Kidney epithelial cell (primary cell): ENCODE results near the gene USP34. TPM values are rescaled to one million over a fixed set of nuclear protein-coding genes. Genes with fewer than 3 reads are reported as not detected.
"Not testable (repeated sequence)": the region's sequence is repeated elsewhere in the genome, so short reads cannot be mapped to it uniquely, and the experiment has no call there.

ENCODE experiments used
- DNase-seq: peaks from one replicate; pipeline ENCODE4 v3.0.0-alpha.2; 2010; ENCODE audit warnings: low read depth
- H3K27me3 ChIP-seq: 2 replicates; pipeline ENCODE4 v1.6.0; 2011; ENCODE audit warnings: low read length; ENCODE audit not compliant: control insufficient read depth, insufficient read depth
- H3K36me3 ChIP-seq: 2 replicates; pipeline ENCODE4 v1.5.1; 2011; ENCODE audit warnings: low read length; ENCODE audit not compliant: control insufficient read depth, insufficient read depth
- H3K4me3 ChIP-seq: 2 replicates; pipeline ENCODE4 v1.5.1; 2011; ENCODE audit warnings: low read depth, mild to moderate bottlenecking, control low read depth, low read length
- total RNA-seq: library from RNA; depleted of rRNA; stranded (reverse); fragments of >200 nt; gene quantifications from 2 replicates; pipeline ENCODE4 v1.2.3, GENCODE V29; 2015
- TF ChIP-seq, protein P1 (sequence below): IDR thresholded peaks from 2 replicates; pipeline ENCODE4 v1.5.1; 2011; ENCODE audit warnings: mild to moderate bottlenecking, moderate library complexity, low read length, control low read depth, inconsistent platforms; ENCODE audit not compliant: insufficient read depth, poor library complexity, severe bottlenecking

Gene USP34
- total RNA-seq, 1 donor from 2014 or later, result 90.0 TPM

DNA sequence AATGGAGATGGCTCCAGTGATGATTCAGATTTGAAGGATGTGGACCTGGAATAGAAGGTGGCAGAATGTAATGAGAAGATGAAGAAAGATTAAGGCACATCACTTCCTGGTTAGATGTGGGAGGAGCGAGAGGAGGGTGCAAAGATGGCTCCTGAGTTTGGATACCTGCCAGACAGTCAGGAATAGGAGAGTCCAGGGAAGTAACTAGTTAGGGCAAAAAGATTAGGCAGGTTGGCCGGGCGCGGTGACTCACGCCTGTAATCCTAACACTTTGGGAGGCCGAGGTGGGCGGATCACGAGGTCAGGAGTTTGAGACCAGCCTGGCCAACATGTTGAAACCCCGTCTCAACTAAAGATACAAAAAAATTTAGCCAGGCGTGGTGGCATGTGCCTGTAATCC, 303.3 kb downstream of the USP34 start:
- Histone ChIP-seq H3K4me3 (no peak overlapping the region), H3K27me3 (no peaks in the 10 kb centered on the region), H3K36me3 (peaks cover 2% of the 10 kb centered on the region)
- no peak for DNase-seq
- TF ChIP-seq, protein P1, sequence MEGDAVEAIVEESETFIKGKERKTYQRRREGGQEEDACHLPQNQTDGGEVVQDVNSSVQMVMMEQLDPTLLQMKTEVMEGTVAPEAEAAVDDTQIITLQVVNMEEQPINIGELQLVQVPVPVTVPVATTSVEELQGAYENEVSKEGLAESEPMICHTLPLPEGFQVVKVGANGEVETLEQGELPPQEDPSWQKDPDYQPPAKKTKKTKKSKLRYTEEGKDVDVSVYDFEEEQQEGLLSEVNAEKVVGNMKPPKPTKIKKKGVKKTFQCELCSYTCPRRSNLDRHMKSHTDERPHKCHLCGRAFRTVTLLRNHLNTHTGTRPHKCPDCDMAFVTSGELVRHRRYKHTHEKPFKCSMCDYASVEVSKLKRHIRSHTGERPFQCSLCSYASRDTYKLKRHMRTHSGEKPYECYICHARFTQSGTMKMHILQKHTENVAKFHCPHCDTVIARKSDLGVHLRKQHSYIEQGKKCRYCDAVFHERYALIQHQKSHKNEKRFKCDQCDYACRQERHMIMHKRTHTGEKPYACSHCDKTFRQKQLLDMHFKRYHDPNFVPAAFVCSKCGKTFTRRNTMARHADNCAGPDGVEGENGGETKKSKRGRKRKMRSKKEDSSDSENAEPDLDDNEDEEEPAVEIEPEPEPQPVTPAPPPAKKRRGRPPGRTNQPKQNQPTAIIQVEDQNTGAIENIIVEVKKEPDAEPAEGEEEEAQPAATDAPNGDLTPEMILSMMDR, result no peak

GRCh38 chr2:61165946-61166345, 304.9 kb downstream of the USP34 start:
- no peak for DNase-seq
- H3K27me3 ChIP-seq, result no peaks in the 10 kb centered on the region
- H3K4me3 ChIP-seq, result no peak overlapping the region
- TF ChIP-seq, protein P1, result no peak
- peaks cover 2% of the 10 kb centered on the region for H3K36me3 ChIP-seq

DNA sequence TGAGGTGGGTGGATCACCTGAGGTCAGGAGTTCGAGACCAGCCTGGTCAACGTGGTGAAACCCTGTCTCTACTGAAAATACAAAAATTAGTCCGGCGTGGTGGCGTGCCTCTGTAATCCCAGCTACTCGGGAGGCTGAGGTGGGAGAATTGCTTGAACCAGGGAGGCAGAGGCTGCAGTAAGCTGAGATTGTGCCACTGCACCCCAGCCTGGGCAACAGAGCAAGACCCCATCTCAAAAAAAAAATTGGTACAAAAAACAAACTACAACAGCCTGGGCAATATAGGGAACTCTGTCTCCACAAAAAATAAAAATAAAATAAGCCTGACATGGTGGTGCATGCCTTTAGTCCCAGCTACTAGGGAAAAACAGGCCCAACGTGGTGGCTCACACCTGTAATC, 305.8 kb downstream of the USP34 start:
- H3K36me3 ChIP-seq, H3K27me3 ChIP-seq, DNase-seq, H3K4me3 ChIP-seq: not testable (repeated sequence)

DNA sequence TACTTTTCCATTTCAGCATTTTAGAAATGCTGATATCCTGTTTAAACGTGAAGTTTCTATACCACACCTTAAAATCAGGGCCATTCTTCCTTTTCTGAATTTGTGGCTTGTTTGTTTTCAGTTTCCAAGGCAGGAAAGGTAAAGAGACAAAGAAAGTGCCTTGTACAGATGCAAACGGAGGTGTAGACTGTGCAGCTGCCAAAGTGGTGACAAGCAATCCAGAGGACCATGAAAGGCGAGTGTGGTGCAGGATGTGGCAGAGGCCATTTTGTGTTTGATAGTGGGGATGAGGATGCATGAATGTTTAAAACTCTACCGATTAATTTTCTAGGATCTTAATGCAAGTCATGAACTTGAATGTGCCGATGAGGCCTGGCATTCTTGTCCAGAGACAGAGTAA, 308.2 kb downstream of the USP34 start:
- Histone ChIP-seq H3K27me3 (no peaks in the 10 kb centered on the region), H3K36me3 (peaks cover 4% of the 10 kb centered on the region), H3K4me3 (no peak overlapping the region)
- TF ChIP-seq, protein P1, result no peak
- no peak for DNase-seq

DNA sequence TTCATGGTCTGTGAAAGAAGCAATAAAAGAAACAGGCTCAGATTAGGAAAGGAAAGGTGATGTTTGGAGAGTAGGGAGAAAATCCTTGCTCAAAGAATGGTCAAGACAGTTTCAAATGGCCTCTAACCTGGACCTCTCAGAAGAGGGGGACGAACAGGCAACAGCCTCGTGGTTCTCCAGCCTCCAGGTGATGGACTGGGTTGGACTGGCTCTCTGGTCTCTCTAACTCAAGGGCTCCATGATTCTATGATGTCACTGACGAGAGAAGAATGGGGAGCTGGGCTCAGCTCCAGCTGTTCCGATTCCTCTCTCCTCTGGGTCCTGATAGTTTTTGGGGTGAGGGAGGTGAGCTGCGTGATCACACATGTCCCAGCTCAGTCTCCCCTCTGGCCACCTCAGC, 309.0 kb downstream of the USP34 start, which contains the start of gene C2orf74:
Gene C2orf74, plus strand, starts transcription at position 301 of the 400 bp plus-strand sequence. CDS start 327 bp downstream, outside the sequence.
- TF ChIP-seq, protein P1, result no peak
- no peaks in the 10 kb centered on the region for H3K27me3 ChIP-seq
- H3K4me3 ChIP-seq, result no peak within 1 kb of the TSS
- DNase-seq, result no peak
- peaks cover 4% of the 10 kb centered on the region for H3K36me3 ChIP-seq

GRCh38 chr2:61158356-61158955, 312.4 kb downstream of the USP34 start:
- Histone ChIP-seq H3K27me3 (no peaks in the 10 kb centered on the region), H3K4me3 (no peak overlapping the region), H3K36me3 (peaks cover 3% of the 10 kb centered on the region)
- no peak for DNase-seq
- TF ChIP-seq, protein P1, result no peak
